Measurements from ENCODE around the gene LCE1D.

Gene LCE1D

GRCh38 chr1:152801333-152801732 is 4.8 kb downstream of the LCE1D start:
- no peaks in the 10 kb centered on the region for H3K79me2 ChIP-seq (ENCODE audit: control insufficient read depth, low read length)
- no peaks in the 10 kb centered on the region for H3K36me3 ChIP-seq (ENCODE audit: control insufficient read depth, low read length)
- TF ChIP-seq EZH2phosphoT487 (IDR thresholded peaks at IDR 0.05; ENCODE audit: borderline replicate concordance, low read length): no peak
- no peak for TF ChIP-seq CTCF (IDR thresholded peaks at IDR 0.05; ENCODE audit: low read depth, low read length, poor library complexity, severe bottlenecking)
- no peak overlapping the region for H3K4me3 ChIP-seq (ENCODE audit: low read length)
- H3K27ac ChIP-seq (ENCODE audit: low read depth, low read length): no peak overlapping the region
- H3K4me2 ChIP-seq (ENCODE audit: low read length): no peak overlapping the region
- no peaks in the 10 kb centered on the region for H3K9me2 ChIP-seq (replicated peaks; ENCODE audit: control insufficient read depth, low read length)
- H4K20me1 ChIP-seq (ENCODE audit: control insufficient read depth, insufficient read depth, low read depth, low read length): no peaks in the 10 kb centered on the region
- no peaks in the 10 kb centered on the region for H3K4me1 ChIP-seq (ENCODE audit: control insufficient read depth, low read length)
- H3K9me3 ChIP-seq (ENCODE audit: control insufficient read depth, insufficient read depth, low read length): no peaks in the 10 kb centered on the region
- no peaks in the 10 kb centered on the region for H3F3A ChIP-seq (ENCODE audit: control insufficient read depth, insufficient read depth)
- no peaks in the 10 kb centered on the region for H3K27me3 ChIP-seq (ENCODE audit: control insufficient read depth, low read length)

DNA sequence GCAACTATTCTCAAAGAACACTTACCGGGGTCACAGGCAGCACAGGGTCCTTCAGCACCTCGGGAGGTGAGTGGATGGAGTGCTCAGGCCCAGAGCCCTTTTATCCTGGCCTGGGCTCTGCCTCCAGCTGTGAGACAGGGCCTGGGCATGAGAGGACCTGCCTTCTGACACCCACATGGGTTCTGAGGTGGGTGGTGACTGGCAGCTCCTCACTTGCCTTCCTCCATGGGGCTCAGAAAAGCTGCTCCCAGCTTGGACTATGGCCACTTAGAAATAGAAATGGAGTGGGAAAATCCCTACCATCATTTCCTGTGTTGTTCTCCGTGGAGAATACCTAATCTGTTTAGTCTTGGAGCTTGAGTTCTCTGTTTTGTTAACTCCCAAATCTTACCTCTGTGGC is 10.1 kb downstream of the LCE1D start, which contains the start of gene LCE1C:
LCE1C (minus strand) TSS at position 76 of the 400 bp plus-strand sequence. CDS start 1,173 bp downstream, outside the sequence.
- no peak within 1 kb of the TSS for H3K27ac ChIP-seq (ENCODE audit: low read depth, low read length)
- no peak within 1 kb of the TSS for H3K4me2 ChIP-seq (ENCODE audit: low read length)
- H3F3A ChIP-seq (ENCODE audit: control insufficient read depth, insufficient read depth): no peaks in the 10 kb centered on the region
- H3K4me3 ChIP-seq (ENCODE audit: low read length): no peak within 1 kb of the TSS
- H3K27me3 ChIP-seq (ENCODE audit: control insufficient read depth, low read length): no peaks in the 10 kb centered on the region; the same call in 1 of the 2 replicates
- no peaks in the 10 kb centered on the region for H4K20me1 ChIP-seq (ENCODE audit: control insufficient read depth, insufficient read depth, low read depth, low read length)
- no peaks in the 10 kb centered on the region for H3K9me3 ChIP-seq (ENCODE audit: control insufficient read depth, insufficient read depth, low read length)
- H3K36me3 ChIP-seq (ENCODE audit: control insufficient read depth, low read length): no peaks in the 10 kb centered on the region
- H3K79me2 ChIP-seq (ENCODE audit: control insufficient read depth, low read length): no peaks in the 10 kb centered on the region
- H3K4me1 ChIP-seq (ENCODE audit: control insufficient read depth, low read length): no peaks in the 10 kb centered on the region
- no peaks in the 10 kb centered on the region for H3K9me2 ChIP-seq (replicated peaks; ENCODE audit: control insufficient read depth, low read length)
- no peak for TF ChIP-seq CTCF (IDR thresholded peaks at IDR 0.05; ENCODE audit: low read depth, low read length, poor library complexity, severe bottlenecking)
- TF ChIP-seq EZH2phosphoT487 (IDR thresholded peaks at IDR 0.05; ENCODE audit: borderline replicate concordance, low read length): no peak

DNA sequence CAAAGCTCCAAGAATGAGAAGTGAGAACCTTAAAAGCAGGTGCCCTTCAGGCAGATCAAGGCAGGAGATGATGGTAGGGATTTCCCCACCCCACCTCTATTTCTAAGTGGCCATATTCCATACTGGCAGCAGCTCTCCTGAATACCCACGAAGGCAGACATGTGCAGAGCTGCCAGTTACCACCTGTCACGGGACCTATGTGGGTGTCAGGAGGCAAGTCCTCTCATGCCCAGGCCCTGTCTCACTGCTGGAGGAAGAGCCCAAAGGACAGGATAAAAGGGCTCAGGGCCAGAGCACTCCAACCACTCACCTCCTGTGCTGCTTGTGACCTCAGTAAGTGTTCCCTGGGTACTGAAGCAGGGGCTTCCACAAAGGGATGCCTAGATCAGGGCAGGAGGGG is 14.5 kb downstream of the LCE1D start:
- Histone ChIP-seq H3K9me3 (ENCODE audit: control insufficient read depth, insufficient read depth, low read length) (no peaks in the 10 kb centered on the region), H3K4me1 (ENCODE audit: control insufficient read depth, low read length) (no peaks in the 10 kb centered on the region), H3K27me3 (ENCODE audit: control insufficient read depth, low read length) (no peaks in the 10 kb centered on the region; the same call in 1 of the 2 replicates), H3K4me3 (ENCODE audit: low read length) (no peak overlapping the region), H3K27ac (ENCODE audit: low read depth, low read length) (no peak overlapping the region), H3K36me3 (ENCODE audit: control insufficient read depth, low read length) (no peaks in the 10 kb centered on the region), H4K20me1 (ENCODE audit: control insufficient read depth, insufficient read depth, low read depth, low read length) (no peaks in the 10 kb centered on the region), H3F3A (ENCODE audit: control insufficient read depth, insufficient read depth) (no peaks in the 10 kb centered on the region), H3K4me2 (ENCODE audit: low read length) (no peak overlapping the region), H3K9me2 (replicated peaks; ENCODE audit: control insufficient read depth, low read length) (no peaks in the 10 kb centered on the region), H3K79me2 (ENCODE audit: control insufficient read depth, low read length) (no peaks in the 10 kb centered on the region)
- TF ChIP-seq EZH2phosphoT487 (IDR thresholded peaks at IDR 0.05; ENCODE audit: borderline replicate concordance, low read length) (no peak), CTCF (IDR thresholded peaks at IDR 0.05; ENCODE audit: low read depth, low read length, poor library complexity, severe bottlenecking) (no peak)

All from DOHH2 (cell line).